A549 (cell line): Measurements from ENCODE around the gene PITPNC1.

Source experiments
- CTCF ChIP-seq: fragments of >200 bp; sonication (Bioruptor Twin); formaldehyde crosslinking; IDR thresholded peaks from 3 replicates; pipeline ENCODE4 v1.5.1; 2016
- KDM5A ChIP-seq: fragments of 200-600 bp; sonication (generic); IDR thresholded peaks from 2 replicates; pipeline ENCODE4 v1.6.1; 2016; ENCODE audit warnings: antibody characterized with exemption, mild to moderate bottlenecking
- TFCP2L1 ChIP-seq: fragments of 250-450 bp; sonication (Bioruptor Pico); IDR thresholded peaks from 2 replicates; pipeline ENCODE4 v1.5.0; 2021; ENCODE audit warnings: mild to moderate bottlenecking
- TF ChIP-seq, protein P1 (sequence below): fragments of 450-650 bp; IDR thresholded peaks from 2 replicates; pipeline ENCODE4 v1.6.1; 2014; ENCODE audit warnings: antibody characterized with exemption

GRCh38 chr17:67549820-67550219 lies 172.7 kb downstream of the PITPNC1 start:
- TF ChIP-seq TFCP2L1 (CRISPR knock-in tag) (no peak), KDM5A (no peak), CTCF (no peak)
- TF ChIP-seq, protein P1, sequence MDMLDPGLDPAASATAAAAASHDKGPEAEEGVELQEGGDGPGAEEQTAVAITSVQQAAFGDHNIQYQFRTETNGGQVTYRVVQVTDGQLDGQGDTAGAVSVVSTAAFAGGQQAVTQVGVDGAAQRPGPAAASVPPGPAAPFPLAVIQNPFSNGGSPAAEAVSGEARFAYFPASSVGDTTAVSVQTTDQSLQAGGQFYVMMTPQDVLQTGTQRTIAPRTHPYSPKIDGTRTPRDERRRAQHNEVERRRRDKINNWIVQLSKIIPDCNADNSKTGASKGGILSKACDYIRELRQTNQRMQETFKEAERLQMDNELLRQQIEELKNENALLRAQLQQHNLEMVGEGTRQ = no peak
